Fibroblast of the conjunctiva (primary cell): ENCODE results near the gene NDRG4.

ENCODE experiments used
- DNase-seq: peaks from one replicate; pipeline ENCODE4 v3.0.0-alpha.2; 2010; ENCODE audit warnings: low read depth

The NDRG4 gene, protein sequence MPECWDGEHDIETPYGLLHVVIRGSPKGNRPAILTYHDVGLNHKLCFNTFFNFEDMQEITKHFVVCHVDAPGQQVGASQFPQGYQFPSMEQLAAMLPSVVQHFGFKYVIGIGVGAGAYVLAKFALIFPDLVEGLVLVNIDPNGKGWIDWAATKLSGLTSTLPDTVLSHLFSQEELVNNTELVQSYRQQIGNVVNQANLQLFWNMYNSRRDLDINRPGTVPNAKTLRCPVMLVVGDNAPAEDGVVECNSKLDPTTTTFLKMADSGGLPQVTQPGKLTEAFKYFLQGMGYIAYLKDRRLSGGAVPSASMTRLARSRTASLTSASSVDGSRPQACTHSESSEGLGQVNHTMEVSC

GRCh38 chr16:58499615-58500351 is at the start of gene NDRG4:
NDRG4 (plus strand) TSS chr16:58500143; CDS start chr16:58500249, 106 bp downstream.
- peak; percentile 78 for DNase-seq

DNA sequence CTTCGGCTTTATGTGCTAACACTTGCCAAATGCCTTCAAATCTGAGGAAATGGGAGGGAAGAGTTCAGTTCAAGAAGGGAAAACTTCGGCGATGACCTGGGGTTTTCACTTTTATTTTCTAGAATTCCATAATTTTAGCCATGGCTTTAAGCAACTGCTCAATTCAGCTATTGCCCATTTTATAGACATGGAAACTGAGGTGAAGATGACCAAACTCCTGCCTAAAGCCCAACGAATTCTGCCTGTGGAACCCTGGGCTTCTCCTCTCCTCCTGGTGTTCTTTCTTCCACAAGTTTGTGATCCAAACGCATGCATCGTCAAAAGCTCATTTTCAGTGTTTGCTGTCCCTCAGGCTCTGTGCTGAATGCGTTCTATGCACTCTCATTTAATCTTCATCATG is 49.4 kb upstream of the NDRG4 start:
- no peak for DNase-seq

DNA sequence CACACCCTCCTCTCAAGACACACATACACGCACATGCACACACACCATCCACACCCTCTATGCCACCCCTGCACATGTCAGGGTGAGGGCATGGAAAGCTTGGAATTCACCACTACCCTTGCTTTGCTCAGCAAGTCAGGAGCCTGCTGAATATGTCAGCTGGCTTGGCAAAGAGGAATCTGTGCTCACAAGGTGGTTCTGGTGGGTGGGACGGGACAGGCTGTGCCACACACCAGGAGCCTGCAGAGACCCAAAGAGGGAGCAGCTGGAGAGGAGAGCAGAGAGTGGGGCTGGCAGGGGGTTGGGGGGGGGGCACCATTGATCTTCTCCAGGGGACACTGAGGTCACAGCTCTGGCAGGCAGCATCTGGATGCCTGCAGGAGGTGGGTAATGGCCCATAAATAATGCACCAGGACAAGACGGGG is 48.7 kb upstream of the NDRG4 start:
- DNase-seq, result no peak

- no peak for DNase-seq
These were observed 48.0 kb upstream of the NDRG4 start for GRCh38 chr16:58451945-58452401.

DNA sequence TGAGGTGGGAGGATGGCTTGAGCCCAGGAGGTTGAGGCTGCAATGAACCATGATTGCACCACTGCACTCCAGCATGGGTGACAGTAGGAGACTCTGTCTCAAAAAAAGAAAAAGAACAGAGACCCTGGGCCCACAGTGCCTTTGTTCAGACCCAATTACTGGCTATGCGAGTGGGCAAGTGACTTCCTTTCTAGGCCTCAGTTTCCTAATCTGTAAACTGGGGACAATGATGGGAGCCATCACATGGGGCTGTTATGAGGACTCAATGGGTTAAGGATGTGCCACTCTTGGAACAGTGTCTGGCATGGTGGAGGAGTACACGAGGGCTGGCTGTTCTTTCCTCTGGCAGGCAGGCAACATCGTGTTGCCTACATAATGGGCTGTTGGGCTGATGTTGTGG is 47.3 kb upstream of the NDRG4 start:
- no peak for DNase-seq

GRCh38 chr16:58454178-58454577 is 45.8 kb upstream of the NDRG4 start:
- no peak for DNase-seq

DNA sequence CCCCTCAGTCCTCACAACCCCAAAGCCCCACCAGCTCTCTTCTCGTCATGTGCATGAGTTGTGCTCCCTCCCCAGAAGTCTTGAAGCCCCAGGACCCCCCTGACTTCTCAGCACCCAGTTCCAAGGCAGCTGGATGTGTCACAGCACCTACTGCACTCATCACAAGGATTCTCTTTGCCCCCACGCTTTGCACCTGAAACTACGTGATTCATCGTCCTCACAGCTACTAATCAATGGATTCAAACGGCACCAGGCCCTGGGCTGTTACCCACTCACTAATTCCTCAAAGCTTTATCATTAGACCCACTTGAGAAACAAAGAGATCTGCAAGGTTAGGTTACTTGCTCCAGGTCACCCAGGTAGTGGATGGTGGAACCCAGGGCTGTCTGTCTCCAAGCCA is 45.1 kb upstream of the NDRG4 start:
- no peak for DNase-seq

- DNase-seq, result no peak
These were observed 44.2 kb upstream of the NDRG4 start for GRCh38 chr16:58455750-58456149.

- DNase-seq, result no peak
These were observed 43.8 kb upstream of the NDRG4 start for GRCh38 chr16:58456193-58456592.

DNA sequence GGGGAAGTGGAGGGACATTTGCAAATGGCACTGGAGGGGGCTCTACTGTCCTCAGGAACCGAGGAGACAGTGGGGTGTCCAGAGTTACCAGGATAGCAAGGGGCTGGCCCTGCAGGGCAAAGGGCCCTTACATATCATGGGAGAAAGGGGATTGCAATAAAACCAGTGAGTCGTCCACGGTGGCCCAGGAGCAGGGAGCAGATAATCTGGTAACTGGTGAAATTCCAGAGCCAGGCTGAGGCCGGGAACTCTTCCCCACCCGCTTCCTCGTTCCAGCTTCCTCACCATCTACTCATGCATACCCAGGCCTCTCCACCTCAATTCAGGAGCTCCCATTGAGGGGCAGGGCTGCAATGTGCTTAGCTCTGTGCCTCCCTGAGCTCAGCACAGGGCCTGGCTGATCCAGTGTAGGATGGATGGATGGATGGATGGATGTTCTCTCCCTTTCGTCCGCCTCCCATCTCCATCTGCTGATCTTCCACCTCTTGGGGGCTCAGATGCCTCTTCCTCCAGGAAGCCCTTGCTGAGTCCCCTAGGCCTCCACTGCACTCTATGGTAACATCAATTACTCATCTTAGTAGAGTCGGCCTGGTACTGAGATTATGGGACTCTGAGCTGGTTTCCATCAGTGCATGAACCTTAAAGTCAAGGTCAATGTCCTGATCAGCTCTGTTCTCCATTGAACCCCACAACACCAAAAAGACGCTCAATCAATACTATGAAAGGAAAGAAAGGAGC is 41.2 kb upstream of the NDRG4 start:
- no peak for DNase-seq

GRCh38 chr16:58459344-58460218 is 40.4 kb upstream of the NDRG4 start:
- no peak for DNase-seq

DNA sequence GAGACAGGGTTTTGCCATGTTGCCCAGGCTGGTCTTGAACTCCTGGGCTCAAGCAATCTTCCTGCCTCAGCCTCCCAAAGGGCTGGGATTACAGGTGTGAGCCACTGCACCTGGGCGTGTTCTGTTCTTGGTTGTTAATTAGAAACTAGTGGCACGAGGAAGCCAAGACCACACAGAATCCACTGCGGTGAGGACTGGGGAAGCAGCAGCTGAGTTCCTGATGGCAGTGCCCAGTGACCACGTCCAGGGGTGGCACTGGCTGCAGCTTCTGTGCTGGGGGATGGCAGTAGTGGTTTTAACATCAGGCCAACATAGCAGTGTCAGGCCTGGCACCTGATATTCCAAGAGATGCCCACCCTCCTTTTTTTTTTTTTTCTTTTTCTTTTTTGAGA is 39.7 kb upstream of the NDRG4 start:
- no peak for DNase-seq

DNA sequence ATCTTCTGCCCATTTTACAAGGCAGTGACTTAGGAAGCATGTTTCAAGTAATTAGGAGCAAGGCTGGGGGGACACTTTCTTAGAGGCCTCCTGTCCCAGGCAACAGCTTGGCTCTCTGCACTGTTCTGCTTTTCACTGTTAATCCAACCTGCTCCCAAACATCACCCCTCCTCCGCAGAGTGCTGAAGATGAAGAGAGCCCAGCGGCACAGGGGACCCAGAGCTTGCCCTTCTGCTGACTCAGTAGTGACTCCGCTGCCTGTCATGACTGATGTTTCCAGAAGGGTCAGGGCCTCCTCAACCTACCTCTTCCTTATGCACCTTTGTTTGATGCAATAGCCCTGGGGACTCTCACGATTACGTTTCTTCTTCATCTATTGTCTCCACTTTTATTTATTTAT is 38.9 kb upstream of the NDRG4 start:
- DNase-seq, result no peak

DNA sequence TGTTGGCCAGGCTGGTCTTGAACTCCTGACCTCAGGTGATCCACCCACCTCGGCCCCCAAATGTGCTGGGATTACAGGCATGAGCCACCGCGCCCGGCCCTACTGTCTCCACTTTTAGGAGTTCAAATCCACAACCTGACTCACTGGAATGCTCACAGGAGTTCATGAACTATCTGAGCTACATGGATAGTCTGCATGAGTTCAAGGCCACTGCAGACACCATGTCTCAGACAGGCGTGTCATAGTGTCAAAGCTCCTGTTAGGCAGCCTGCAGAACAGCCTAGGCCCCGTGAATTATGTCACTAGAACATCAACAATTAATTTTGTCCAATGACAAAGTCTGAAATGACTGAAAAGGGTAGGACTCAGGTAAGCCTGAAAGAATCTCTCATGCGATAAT is 38.3 kb upstream of the NDRG4 start:
- DNase-seq, result no peak

- DNase-seq, result no peak
These were observed 37.9 kb upstream of the NDRG4 start for GRCh38 chr16:58462089-58462488.

DNA sequence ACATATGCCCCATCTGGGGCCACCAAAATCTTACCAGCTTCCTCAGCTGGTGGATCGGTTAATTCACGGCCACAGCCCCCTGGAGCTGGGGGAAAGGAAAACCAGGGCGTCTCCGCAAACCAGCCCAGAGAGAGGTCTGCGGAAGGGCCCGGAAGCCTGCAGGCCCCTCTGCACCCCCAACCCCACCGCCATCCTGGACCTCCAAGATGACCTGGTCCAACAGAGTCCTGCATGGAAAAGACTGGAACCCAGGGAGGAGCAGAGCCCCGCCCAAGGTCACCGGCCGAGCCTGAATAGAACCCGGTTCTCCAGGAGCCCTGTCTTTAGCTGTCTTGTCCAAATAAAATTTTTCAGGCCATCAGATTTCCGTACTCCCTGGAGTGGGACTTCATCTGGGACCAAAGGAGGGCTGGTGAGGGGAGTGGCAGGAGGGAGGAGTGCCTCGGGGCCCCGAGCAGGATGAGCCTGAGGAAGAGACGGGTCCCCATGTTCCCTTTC is 37.4 kb upstream of the NDRG4 start:
- no peak for DNase-seq

DNA sequence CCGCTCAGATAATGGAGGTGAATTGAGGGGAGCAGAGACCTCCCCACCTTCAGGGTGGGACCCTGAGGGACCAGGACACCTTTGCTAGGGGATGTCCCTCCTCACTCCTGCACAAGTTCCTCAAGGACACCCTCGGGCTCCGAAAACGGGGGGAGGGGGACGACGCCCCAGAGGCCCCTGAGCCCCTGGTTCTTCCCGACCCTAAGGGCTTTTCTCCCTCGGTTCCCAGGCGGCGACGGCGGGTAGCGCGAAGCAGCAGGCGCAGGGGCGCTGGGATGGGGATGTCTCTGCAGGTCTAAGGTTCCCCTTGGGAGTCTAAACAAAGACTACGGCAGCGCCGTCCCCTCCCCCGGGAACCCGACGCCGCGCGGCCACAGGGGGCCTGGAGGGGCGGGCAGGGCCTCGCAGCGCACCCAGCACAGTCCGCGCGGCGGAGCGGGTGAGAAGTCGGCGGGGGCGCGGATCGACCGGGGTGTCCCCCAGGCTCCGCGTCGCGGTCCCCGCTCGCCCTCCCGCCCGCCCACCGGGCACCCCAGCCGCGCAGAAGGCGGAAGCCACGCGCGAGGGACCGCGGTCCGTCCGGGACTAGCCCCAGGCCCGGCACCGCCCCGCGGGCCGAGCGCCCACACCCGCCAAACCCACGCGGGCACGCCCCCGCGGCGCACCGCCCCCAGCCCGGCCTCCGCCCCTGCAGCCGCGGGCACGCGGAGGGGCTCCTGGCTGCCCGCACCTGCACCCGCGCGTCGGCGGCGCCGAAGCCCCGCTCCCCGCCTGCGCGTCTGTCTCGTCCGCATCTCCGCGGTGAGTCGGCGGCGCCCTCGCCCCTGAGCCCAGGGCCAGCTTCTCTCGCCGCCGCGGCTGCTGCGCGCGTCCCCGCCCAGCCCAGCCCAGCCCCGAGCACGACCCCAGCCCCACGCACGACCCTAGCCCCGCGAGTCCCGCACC is 36.7 kb upstream of the NDRG4 start:
- no peak for DNase-seq

DNA sequence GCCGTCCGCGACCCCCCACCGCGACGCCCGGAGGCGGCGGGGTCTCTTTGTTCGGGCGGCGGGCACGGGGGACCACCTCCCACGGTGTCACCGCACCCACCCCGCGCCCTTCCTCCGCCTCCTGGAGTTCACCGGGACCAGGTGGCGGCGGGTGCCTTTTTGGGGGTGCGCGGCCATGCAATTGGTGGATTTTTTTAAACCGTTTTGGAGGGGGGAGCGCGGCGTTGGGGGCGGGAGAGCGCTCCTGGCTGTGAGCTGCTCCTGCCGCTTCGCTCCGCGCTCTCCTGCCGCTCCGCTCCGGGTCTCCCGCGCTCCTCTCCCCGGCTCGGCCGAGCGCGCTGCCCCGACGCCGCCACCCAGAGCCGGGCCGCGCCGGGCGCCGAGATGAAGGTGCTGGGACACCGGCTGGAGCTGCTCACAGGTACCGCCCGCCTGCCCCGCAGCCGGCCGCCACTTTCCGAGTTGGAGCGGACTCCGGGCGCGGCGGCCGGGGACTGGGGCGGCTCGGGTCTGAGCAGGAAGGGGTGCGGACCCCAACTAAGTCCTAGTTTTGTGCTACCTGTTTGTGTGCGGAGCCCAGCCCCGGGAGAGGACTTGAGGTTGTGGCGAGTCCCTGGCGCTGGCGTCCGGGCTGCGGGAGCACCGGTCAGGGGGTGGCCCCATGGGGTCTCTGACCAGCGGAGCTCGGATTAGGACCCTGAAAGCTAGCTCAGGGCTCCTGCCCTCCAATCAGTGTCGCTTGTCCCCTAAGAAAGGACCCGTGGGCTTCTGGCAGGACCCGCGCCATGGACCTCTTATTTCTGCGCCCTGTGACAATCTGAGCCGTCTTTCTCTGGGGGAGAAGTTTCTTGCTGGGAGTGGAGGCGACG is 35.7 kb upstream of the NDRG4 start:
- DNase-seq, result no peak

GRCh38 chr16:58464916-58465731 is 34.8 kb upstream of the NDRG4 start:
- DNase-seq, result no peak
